HCT116 (cell line): ENCODE measurements around the gene FAM24A.
"Not testable (repeated sequence)": the region's sequence is repeated elsewhere in the genome, so short reads cannot be mapped to it uniquely, and the experiment has no call there.

ENCODE experiments used
- CTCF ChIP-seq, 3 experiments: fragments of 200-600 bp in 1 of 3; sonication (generic) in 1 of 3; IDR thresholded peaks in 2 of 3; conservative IDR thresholded peaks in 1 of 3; 2 replicates each; pipeline ENCODE4 v1.5.1; 2012 to 2017; ENCODE audit warnings: low read depth in 2 of 3, low read length in 2 of 3, antibody characterized with exemption in 1 of 3, borderline replicate concordance in 1 of 3, control low read depth in 1 of 3, mild to moderate bottlenecking in 1 of 3, mixed read lengths in 1 of 3, mixed run types in 1 of 3, moderate library complexity in 1 of 3; ENCODE audit not compliant: insufficient read depth in 1 of 3
- ZFX ChIP-seq: fragments of 450-650 bp; IDR thresholded peaks from 2 replicates; pipeline ENCODE4 v1.6.1; 2017

- not testable (repeated sequence) for TF ChIP-seq ZFX; CTCF (IDR thresholded peaks at IDR 0.05 in 2 of 3, conservative IDR thresholded peaks at IDR 0.05 in 1 of 3; ENCODE audit: borderline replicate concordance in 1 of 3, insufficient read depth in 1 of 3, low read depth in 2 of 3, low read length in 2 of 3)
These were observed 38.5 kb upstream of the FAM24A start for GRCh38 chr10:122871947-122872346.
